ENCODE data around the gene RREB1.

- TF ChIP-seq TARDBP (IDR thresholded peaks at IDR 0.05) (no peak), L3MBTL2 (conservative IDR thresholded peaks at IDR 0.05) (no peak), SUZ12 (IDR thresholded peaks at IDR 0.05) (no peak), BHLHE40 (IDR thresholded peaks at IDR 0.05; ENCODE audit: borderline replicate concordance) (no peak), ZNF384 (IDR thresholded peaks at IDR 0.05) (no peak), HDGF (IDR thresholded peaks at IDR 0.05; ENCODE audit: borderline replicate concordance) (no peak), ARNT (IDR thresholded peaks at IDR 0.05) (no peak), FOXA1 (IDR thresholded peaks at IDR 0.05) (no peak), FOXM1 (IDR thresholded peaks at IDR 0.05; ENCODE audit: borderline replicate concordance) (no peak), LEF1 (IDR thresholded peaks at IDR 0.05; ENCODE audit: borderline replicate concordance) (no peak), SP1 (IDR thresholded peaks at IDR 0.05) (no peak), ELF4 (IDR thresholded peaks at IDR 0.05) (no peak)
These were observed 93.1 kb downstream of the RREB1 start for GRCh38 chr6:7200598-7201443.
